Stimulated activated CD4-positive, alpha-beta T cell treated with anti-CD3 and anti-CD28 coated beads, Interleukin-12 subunit alpha, Interleukin-12 subunit beta, amount 100 ng/mL, for 4 hours (primary cell): ENCODE measurements around the gene TCFL5.
"Not testable (repeated sequence)": the region's sequence is repeated elsewhere in the genome, so short reads cannot be mapped to it uniquely, and the experiment has no call there.

Source experiments
- DNase-seq: peaks from one replicate; pipeline ENCODE4 v3.0.0-alpha.2; 2020

Gene TCFL5

DNA sequence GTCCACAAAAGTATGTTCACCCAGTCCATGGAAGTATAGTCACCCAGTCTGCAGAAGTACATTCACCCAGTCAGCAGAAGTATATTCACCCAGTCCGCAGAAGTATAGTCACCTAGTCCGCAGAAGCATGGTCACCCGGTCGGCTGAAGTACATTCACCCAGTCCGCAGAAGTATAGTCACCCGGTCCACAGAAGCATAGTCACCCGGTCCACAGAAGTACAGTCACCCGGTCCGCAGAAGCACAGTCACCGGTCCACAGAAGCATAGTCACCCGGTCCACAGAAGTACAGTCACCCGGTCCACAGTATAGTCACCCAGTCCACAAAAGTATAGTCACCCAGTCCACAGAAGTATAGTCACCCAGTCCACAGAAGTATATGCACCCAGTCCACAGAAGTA, 8.8 kb downstream of the TCFL5 start:
- no peak for DNase-seq

- DNase-seq, result no peak
Observed at GRCh38 chr20:62852196-62852595, 9.4 kb downstream of the TCFL5 start.

DNA sequence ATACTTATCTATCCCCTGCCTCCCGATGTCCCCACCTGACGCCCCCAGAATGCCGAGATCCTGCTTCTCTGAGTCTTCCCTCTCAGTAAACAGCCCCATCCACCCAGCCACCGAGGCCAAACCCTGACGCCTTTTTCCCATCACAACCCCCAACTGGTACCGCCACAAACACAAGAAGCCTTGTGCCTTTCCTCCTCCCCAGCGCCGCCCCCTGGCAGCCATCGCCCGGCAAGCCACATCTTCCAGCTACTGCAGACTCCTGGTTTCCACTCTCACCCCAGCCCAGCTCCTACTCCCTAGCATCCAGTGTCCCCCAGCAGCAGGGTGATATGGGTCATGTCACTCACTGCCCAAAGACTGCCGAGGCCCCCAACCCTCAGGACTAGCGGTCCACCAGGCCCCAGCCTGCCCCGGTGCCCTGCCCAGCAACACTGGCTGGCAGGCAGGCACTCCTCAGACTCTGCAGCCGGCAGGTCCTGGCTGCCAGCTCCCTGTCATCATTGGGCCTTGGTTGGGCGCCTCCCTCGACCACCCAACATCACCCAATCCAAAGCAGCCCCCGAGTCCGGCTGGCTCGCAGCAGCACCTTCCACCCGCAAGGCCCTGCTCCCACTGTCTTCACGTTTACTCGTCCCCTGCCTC, 11.2 kb downstream of the TCFL5 start:
- DNase-seq, result no peak

DNA sequence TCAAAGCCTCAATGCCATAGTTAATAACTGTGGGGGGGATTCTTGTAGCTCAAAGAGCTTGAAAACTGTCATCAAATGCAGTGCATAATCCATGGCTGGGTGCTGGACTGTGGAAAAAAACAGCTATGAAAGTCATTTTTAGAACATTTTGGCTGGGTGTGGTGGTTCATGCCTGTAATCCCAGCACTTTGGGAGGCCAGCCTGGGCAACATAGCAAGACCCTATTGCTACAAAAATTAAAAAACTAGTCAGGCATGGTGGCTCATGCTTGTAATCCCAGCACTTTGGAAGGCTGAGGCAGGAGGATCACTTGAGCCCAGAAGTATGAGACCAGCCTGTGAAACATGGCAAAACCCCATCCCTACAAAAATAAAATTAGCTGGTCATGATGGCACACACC, 12.2 kb downstream of the TCFL5 start:
- DNase-seq, result no peak

- not testable (repeated sequence) for DNase-seq
Observed at GRCh38 chr20:62848917-62849316, 12.7 kb downstream of the TCFL5 start.

DNA sequence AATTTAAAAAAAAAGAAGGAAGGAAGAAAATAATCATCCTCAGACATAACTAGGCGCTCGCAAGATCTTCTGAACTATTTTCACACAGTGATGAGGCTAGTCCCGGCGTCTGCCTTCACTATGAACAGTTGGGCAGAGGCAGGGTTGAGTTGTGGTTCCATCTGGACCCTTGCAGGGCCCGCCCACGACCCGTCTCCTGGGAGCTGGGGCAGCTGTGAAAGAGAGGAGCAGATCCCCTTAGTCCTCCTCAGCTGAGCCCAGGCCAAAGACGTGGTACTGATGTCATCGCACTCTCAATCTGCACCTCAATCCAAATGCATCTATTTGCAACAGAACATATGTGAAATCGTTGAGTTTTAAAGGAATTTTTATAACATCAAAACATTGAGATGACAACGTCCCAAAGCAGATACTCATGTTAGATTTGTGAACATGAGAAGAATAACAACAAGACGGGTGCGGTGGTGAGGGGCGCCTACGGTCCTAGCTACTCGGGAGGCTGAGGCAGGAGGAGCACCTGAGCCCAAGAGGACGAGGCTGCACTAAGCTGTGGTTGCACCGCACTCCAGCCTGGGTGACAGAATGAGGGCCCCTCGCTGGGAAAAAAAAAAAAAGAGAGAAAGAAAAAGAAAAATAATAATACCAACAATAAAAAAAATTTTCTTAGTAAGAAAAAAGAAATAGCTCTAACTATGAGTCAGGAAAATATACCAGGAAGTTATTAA, 15.3 kb downstream of the TCFL5 start:
- DNase-seq, result no peak

DNA sequence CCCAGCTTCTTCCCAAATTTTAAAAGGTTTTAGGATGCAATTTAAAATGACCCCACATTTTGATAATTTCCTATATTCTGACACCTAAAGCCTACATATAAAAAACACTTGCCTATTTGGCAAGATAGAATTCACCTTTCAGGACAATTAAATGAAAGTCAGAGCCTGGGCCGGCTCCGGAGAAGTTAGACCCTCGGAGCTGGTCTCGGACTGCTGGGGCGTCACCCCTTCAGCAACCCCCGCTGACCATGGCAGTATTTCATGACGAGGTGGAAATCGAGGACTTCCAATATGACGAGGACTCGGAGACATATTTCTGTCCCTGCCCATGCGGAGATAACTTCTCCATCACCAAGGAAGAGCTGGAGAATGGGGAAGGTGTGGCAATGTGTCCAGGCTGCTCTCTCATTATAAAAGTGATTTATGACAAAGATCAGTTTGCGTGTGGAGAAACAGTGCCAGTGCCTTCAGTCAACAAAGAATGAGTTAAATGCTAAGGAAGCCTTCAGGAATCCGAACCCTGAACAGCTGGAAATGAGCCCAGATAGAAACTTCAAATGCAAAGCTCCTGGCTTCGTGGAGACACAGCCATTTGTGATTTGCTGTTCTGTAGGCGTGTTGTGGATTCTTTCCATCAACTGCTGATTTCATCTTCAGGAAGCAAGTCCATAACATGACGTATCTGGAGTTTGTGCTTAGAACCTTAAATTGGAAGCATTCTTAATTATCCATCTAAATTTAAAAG, 16.0 kb downstream of the TCFL5 start:
- no peak for DNase-seq

DNA sequence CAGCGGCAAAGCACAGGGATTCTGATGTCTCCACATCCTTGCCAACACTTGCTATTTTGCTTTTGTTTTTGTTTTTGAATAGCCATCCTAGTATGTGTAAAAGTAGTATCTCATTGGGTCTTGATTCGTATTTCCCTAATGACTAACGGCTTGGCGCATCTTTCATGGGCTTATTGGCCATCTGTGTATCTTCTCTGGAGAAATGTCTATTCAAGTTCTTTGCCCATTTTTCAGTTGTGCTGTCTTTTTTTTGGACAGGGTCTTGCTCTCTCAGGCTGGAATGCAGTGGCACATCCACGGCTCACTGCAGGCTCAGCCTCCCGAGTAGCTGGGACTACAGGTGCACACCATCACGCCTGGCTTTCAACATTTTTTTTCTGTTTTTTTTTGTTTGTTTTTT, 17.4 kb downstream of the TCFL5 start:
- no peak for DNase-seq

GRCh38 chr20:62843656-62844055, 18.0 kb downstream of the TCFL5 start:
- no peak for DNase-seq

DNA sequence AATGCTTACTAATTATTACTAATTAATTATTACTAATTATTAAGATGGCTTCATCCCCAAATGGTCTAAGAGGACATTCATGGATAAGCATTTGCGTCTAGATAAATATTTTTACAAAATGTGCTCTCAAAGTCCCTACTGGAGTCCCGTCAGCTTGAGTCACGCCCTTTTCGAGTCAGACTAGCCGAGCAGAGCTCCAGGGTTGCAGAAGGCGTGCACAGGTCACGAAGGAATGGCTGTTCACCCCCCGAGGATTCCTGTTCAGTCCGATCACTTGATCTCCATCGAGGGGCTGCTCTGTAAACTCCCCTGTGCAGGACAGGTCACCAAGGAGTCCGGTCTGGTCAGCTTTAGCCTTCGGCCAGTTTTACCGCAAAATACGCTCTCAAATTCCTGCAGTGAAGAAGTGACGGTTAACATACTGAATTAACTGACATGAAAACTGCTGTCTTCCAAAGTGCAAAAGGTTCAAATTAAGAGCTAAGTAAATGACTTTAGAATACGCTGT, 19.9 kb downstream of the TCFL5 start:
- no peak for DNase-seq

DNA sequence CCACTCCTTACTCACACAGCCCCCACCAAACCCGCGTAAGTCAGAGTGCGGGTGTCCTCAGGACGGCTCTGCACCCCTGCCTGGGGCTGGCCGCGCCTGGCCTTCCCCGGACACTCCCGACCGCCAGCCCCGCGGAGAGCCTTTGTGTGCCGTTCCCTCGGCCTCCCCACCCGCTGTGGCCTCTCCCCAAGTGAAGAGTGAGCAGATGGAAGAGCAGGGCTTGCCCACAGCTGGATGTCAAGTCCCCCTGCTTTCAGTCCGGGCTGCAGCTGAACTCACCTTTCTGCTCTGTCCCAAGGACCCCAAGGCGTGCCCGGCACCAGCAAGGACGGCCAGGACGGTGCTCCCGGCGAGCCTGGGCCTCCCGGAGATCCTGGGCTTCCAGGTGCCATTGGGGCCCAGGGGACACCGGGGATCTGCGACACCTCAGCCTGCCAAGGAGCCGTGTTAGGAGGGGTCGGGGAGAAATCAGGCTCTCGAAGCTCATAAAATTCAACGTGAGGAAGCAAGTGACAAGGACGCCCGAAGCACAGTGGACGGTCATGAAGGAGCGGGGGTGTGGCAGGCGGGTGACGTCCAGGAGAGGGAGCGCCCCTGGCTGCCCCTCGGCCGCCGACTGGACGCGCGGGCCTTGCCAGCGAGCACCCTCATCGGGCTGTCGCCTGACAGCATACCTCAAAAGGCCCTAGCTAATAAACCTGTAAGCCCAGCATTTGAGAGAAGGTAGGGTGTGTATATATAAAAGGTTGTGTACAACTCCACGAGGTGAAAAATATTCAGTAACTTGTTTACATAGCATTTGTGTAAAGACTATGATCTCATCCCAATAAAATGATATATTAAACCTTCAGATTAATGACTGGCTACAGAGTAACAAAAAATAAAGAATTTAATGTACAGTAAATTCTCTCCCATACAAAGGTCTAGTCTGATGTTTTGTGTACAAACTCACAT, 21.1 kb downstream of the TCFL5 start:
- no peak for DNase-seq

DNA sequence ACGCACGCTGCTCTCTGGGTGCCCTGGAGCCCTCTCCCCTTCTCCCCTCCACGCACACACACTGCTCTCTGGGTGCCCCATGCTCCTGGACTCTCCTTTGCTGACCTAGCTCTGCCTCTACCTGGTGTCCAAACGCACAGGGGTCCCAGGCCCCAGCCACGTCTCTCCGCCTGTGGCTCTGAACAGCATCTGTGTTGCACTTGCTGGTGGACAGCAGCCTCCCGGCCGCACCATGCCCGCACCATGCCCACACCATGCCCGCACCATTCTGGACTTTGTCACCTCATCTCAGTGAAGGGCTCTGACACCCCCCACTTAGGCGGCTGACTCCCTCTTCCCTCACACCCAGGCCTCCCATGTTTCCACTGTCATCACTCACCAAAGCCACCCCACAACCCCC, 21.8 kb downstream of the TCFL5 start:
- DNase-seq, result no peak

GRCh38 chr20:62839261-62839660, 22.4 kb downstream of the TCFL5 start:
- no peak for DNase-seq

DNA sequence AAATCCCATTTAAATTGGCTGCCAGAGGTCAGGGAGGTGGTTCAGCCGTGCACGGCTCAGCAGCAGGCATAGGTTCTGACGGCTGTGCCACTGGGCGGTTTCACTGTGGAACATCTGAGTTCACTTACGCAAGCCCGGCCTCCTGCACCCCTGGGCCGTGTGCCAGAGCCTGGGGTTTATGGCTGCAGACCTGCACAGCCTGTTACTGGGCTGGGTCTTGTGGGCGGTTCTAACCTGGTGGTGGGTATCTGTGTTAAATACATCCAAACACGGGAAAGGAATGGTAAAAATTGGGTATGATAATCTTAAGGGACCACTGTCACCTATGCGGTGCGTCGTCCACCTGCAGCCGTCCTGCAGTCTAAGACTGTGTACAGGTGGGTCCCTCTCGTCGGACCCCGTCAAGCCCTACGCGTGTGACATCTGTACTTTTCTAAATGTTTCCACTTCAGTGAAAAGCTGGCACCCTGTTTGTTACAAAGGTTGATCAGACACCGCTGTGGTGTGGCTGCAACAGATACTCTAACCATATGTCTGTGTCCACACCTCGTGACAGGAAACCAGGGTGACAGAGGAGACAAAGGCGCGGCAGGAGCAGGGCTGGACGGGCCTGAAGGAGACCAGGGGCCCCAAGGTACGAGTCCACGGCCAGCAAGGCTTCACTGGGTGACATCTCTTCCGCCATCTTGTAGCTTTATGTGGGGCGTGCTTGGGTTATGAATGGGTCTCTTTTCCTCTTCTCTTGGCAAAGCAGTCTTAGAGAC, 23.3 kb downstream of the TCFL5 start:
- no peak for DNase-seq

- no peak for DNase-seq
Observed at GRCh38 chr20:62837790-62838127, 23.9 kb downstream of the TCFL5 start.

GRCh38 chr20:62836967-62837490, 24.6 kb downstream of the TCFL5 start:
- no peak for DNase-seq

GRCh38 chr20:62835931-62836861, 25.4 kb downstream of the TCFL5 start:
- DNase-seq, result no peak

GRCh38 chr20:62834967-62835730, 26.5 kb downstream of the TCFL5 start:
- no peak for DNase-seq

- no peak for DNase-seq
Observed at GRCh38 chr20:62832951-62833391, 28.7 kb downstream of the TCFL5 start.
